HG02973 (cell line): ENCODE data around the gene SCGB1A1.
"Not testable (repeated sequence)": the region's sequence is repeated elsewhere in the genome, so short reads cannot be mapped to it uniquely, and the experiment has no call there.

Experiments
- ATAC-seq: cut with Tn5 transposase; IDR thresholded peaks from one replicate; pipeline ENCODE4 v1.9.1; 2021; ENCODE audit warnings: moderate library complexity; ENCODE audit not compliant: unreplicated experiment

Gene SCGB1A1

GRCh38 chr11:62418733-62419132 lies at the start of gene SCGB1A1:
Gene SCGB1A1, plus strand, starts transcription at chr11:62419033. Its CDS starts 63 bp downstream, at chr11:62419096.
- ATAC-seq, result no peak

DNA sequence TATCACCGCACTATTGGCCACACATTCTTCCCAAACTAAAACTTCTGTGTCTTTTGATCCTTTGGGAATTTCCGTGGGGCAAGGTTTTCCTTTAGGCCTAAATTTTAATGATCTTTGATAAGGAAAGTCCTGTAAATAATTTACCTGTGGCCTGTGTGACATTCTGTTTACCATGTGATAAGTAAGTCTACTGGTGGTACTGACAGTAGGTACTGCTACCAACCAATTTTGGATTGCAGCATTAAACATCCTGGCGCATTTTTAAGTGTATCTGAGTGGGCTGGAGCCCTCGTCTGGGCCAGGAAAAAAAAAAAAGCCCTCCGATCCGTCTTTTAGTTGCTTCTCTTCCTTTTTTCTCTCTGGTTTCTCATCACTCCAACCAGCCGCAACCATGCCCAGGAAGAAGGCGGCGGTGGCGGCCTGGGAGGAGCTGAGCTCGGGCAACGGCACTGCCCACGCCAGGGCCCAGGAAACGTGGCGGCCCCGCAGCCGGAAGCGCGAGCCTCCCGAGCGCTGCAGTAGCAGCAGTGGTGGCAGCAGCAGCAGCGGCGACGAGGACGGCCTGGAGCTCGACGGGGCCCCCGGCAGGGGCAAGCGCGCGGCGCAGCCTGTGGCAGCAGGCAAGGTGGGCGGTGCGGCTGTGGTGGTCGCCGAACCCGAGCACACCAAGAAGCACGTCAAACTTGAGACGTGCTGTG lies 47.9 kb upstream of the SCGB1A1 start:
- no peak for ATAC-seq

DNA sequence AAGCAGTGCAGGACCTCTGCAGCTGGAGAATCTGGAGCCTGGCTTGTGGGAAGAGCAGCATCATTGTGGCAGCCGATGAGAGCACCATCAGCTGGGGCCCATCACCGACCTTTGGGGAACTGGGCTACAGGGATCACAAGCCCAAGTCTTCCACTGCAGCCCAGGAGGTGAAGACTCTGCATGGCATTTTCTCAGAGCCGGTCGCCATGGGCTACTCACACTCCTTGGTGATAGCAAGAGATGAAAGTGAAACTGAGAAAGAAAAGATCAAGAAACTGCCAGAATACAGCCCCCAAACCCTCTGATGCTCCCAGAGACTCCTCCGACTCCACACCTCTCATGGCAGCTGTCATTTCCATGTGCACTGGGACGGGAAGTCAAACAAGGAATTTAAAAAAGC lies 46.0 kb upstream of the SCGB1A1 start:
- no peak for ATAC-seq

DNA sequence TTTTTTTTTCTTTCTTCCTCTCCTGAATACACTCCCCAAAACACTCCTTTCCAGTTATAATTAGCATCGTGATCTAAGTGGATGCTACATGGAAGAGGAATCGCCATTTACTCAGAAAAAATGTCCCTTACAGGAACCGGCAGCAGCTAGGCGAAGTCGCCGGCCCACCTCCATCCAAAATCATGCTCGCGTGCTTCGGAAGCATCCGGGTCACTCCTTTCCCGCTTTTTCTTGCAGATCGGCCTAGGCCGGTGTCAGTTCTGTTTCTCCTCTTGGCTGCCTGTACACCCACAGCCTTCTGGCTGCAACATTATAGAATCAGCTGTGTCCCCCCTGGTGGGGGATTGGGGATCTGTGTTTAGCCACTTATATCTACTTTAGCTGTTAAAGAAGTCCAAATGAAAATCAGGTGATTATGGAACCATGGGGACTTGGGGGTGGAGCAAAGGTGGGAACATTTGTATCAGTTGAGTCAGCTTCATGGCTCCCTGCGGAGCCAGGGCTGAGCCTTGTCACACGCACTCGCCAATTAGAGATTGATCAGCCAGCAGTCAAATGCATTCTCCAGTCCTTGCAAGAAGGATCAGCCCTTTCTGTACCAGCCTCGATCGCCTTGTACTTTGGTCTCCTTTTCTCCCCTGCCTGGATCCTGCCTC lies 45.2 kb upstream of the SCGB1A1 start:
- no peak for ATAC-seq

GRCh38 chr11:62374801-62375200 lies 44.0 kb upstream of the SCGB1A1 start:
- no peak for ATAC-seq

DNA sequence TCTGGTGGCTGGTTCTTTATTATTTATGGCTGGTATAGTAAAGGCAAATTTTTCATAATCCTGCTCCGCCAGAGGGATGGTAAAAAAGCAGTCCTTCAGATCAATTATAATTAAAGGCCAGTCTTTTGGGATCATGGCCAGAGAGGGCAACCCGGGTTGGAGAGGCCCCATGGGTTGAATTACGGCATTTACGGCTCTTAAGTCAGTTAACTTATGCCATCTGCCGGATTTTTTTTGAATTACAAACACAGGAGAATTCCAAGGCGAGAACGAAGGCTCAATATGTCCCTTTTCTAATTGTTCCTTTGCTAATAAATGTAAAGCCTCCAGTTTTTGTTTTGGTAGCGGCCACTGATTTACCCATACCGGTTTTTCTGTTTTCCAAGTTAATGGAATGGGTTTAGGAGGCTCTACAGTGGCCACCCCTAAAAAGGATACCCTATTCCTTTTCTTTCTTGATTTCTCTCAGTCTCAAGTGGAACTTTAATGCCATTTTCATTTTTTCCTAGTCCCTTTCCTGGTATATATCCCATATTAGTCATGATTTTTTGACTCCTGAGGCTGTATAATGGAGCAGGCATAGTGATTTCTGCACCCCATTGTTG lies 40.3 kb upstream of the SCGB1A1 start:
- not testable (repeated sequence) for ATAC-seq

DNA sequence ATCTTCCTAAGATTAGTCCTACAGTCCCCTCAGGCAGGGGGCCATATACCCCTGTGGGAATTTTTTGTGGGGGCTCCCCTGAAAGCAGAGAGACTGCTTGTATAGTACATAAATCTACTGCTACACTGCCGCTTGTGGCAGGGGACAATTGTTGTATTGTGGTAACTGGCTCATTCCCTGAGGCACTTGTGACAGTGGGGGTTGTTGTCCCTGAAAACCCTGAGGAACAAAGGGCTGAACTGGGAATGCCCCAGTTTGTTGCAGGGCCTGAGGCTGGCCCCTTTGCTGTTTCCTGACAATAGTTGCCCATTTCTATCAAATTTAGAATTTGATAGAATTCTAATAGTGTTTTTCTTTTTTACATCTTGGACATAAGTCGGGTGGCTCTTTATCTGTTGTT lies 39.2 kb upstream of the SCGB1A1 start:
- ATAC-seq, result not testable (repeated sequence)

- ATAC-seq, result not testable (repeated sequence)
Measured at GRCh38 chr11:62380821-62381245, 38.0 kb upstream of the SCGB1A1 start.

DNA sequence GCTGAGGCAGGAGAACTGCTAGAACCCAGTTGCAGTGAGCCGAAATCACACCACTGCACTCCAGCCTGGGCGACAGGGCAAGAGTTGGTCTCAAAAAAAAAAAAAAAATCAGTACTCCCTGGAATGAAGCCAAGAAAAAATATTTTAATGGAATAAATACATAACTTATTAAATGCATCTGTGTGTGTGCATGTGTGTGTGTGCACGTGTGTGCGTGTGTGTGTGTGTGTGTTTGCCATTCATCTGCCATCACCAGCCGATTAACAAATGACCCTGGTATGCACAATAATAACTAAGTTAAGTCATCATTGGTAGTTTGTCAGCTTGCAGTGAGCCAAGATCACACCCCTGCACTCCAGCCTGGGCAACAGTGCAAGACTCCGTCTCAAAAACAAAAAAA lies 35.0 kb upstream of the SCGB1A1 start:
- no peak for ATAC-seq

DNA sequence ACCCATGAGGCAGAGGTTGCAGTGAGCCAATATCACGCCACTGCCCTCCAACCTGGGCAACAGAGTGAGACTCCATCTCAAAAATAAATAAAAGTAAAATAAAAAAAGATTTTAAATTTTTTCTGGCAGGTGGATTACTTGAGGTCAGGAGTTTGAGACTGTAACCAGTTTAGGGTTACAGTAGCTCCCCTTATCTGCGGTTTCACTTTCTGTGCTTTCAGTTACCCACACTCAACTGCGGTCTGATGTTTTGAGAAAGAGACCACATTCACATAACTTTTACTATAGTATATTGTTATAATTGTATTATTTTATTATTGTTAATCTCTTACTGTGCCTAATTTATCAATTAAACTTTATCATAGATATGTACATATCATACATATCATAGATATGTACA lies 32.8 kb upstream of the SCGB1A1 start:
- not testable (repeated sequence) for ATAC-seq

DNA sequence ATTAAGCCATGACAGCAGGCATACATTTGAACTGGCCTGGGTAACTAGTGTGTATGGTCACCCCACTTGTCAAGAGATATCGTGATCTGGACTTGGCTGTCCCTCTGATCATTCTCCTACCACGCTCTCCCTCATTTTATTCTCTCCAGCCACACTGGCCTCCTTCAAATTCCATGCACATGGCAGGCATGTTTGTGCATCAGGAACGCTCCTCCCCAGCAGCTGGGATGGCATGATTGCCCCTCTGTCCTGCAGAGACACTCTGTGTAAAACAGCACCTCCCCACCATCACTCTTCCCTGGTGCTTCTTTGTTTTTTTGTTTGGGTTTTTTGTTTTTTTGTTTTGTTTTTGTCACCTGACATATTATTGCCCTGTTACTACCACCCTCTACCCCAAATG lies 31.5 kb upstream of the SCGB1A1 start:
- ATAC-seq, result no peak

GRCh38 chr11:62388999-62389398 lies 29.8 kb upstream of the SCGB1A1 start:
- ATAC-seq, result no peak

GRCh38 chr11:62390237-62390636 lies 28.6 kb upstream of the SCGB1A1 start:
- no peak for ATAC-seq

DNA sequence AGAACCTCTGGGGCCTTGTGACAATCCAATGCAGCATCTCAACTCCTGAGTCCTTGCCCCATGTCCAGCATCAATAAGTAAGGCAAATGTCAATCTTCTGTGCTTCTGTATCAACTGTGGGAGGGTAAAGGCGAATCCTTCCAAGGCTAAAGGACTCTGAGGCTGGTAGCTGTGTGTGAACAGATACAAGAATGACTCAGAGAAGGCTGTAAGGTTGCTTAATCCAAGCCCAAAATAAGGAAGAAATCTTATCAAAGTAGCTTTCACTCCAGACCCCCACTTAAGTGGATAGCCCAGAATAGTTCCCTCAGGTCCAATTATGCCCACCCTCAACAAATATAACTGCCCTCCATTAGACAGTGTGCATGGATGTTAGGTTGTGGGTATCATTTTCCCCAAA lies 28.1 kb upstream of the SCGB1A1 start:
- ATAC-seq, result no peak

- no peak for ATAC-seq
Measured at GRCh38 chr11:62391642-62392425, 27.0 kb upstream of the SCGB1A1 start.

DNA sequence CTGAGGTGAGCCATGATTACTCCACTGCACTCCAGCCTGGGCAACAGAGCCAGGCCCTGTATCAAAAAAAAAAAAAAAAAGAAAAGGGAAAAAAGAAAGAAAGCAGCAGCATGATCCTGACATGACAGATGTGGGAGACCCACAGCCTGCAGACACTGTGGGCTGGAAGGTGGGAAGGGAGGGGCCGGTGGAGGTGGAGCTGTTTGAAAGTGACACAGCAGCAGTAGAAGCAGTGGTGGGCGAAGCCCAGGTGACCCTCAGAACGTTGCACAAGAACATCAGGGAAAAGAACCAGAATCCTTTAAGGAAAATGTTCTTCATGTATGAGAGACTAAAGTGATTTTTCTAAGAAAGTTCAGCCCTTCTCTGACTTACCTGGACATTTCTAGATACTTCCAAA lies 26.3 kb upstream of the SCGB1A1 start:
- no peak for ATAC-seq

GRCh38 chr11:62393061-62393611 lies 25.7 kb upstream of the SCGB1A1 start:
- no peak for ATAC-seq

- no peak for ATAC-seq
Measured at GRCh38 chr11:62393735-62394134, 25.1 kb upstream of the SCGB1A1 start.

DNA sequence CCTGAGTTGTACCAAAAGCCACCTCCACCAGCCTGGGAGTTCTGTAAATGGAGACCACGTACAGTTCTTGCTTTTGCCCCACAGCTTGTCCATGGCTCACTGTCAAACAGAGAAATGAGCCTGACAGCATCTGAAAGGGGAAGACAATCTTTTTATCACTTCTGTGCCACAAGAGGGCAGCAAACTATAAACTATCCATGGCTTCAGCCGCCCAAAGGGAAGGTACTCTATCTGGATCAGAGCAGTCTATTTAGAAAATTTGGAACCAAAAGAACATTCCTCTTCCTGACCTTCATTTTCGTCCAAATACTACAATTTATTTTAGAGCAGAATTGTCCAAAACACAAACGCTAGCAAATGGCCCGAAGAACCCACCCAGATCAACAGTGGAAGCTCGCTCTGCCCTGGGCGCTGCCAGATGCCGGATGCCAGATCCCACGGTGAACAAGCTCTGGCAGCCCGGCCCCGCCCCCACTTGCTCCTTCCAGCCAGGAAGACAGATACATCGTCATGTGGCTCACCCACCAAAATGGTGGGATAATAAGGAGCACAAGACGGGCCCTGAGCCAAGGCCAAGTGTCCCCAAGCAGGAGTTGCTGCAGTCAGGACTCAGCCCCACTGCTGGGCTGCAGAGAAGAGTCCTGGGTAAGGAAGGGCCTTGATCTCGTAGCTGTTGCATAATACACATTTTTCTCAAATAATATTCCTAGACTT lies 23.9 kb upstream of the SCGB1A1 start:
- no peak for ATAC-seq

DNA sequence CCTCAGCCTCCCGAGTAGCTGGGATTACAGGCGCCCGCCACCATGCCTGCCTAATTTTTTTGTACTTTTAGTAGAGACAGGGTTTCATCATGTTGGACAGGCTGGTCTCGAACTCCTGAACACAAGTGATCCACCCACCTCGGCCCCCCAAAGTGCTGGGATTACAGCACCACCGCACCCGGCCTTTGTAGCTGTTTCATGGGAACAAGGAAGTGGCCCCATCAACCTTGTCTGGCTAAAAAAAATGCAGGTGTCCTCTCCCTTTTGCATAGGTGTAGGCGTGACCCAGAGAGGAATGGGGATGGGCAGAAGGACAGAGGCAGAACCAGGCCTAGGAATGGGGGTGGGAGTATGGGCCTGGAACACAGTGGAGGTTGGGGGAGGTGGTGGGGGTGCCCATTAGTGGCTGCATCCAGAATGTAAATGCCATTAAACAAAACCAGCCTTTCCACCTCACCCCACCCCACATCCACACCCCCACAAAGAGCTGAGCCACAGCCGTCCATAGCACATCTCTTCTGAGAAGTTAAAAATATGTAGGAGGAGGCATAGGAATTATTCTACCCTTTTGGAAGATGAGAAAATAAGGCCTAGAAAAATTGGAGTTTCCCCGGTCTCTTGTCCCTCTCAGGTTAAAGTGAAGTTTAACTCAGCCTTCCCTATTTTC lies 22.8 kb upstream of the SCGB1A1 start:
- ATAC-seq, result no peak
